Activated naive CD8-positive, alpha-beta T cell (primary cell): ENCODE results near the gene ROS1.
"Not testable (repeated sequence)": the region's sequence is repeated elsewhere in the genome, so short reads cannot be mapped to it uniquely, and the experiment has no call there.

ENCODE experiments used
- H3K27ac Mint-ChIP-seq: one replicate; pipeline ENCODE4 v1.8.0; 2021; ENCODE audit warnings: mixed read lengths
- H3K27me3 Mint-ChIP-seq: one replicate; pipeline ENCODE4 v1.8.0; 2021; ENCODE audit warnings: mixed read lengths
- H3K36me3 Mint-ChIP-seq: one replicate; pipeline ENCODE4 v1.8.0; 2021; ENCODE audit warnings: mixed read lengths
- H3K4me1 Mint-ChIP-seq: one replicate; pipeline ENCODE4 v1.8.0; 2021; ENCODE audit warnings: low read depth, mixed read lengths
- H3K4me3 Mint-ChIP-seq: one replicate; pipeline ENCODE4 v1.8.0; 2021; ENCODE audit warnings: mild to moderate bottlenecking, mixed read lengths
- H3K9me3 Mint-ChIP-seq: one replicate; pipeline ENCODE4 v1.8.0; 2021; ENCODE audit warnings: low read depth, mixed read lengths

ROS1 gene

GRCh38 chr6:117425431-117426153 is at the start of gene ROS1:
ROS1 (minus strand) TSS chr6:117425942; CDS start chr6:117425656, 286 bp downstream.
- H3K36me3 Mint-ChIP-seq, result no peaks in the 10 kb centered on the region
- H3K9me3 Mint-ChIP-seq, result no peaks in the 10 kb centered on the region
- H3K27me3 Mint-ChIP-seq, result peaks cover 20% of the 10 kb centered on the region
- no peaks in the 10 kb centered on the region for H3K4me1 Mint-ChIP-seq
- H3K27ac Mint-ChIP-seq, result no peak within 1 kb of the TSS
- no peak within 1 kb of the TSS for H3K4me3 Mint-ChIP-seq

GRCh38 chr6:117473401-117473800 is 47.7 kb upstream of the ROS1 start:
- Mint-ChIP-seq H3K36me3 (no peaks in the 10 kb centered on the region), H3K9me3 (no peaks in the 10 kb centered on the region), H3K4me1 (peaks cover 3% of the 10 kb centered on the region), H3K4me3 (no peak overlapping the region), H3K27ac (no peak overlapping the region), H3K27me3 (peaks cover 27% of the 10 kb centered on the region)

- H3K4me1 Mint-ChIP-seq, result peaks cover 3% of the 10 kb centered on the region
- H3K36me3 Mint-ChIP-seq, result no peaks in the 10 kb centered on the region
- H3K4me3 Mint-ChIP-seq, result no peak overlapping the region
- no peaks in the 10 kb centered on the region for H3K9me3 Mint-ChIP-seq
- peaks cover 28% of the 10 kb centered on the region for H3K27me3 Mint-ChIP-seq
- no peak overlapping the region for H3K27ac Mint-ChIP-seq
These were observed 46.9 kb upstream of the ROS1 start for GRCh38 chr6:117472667-117473066.

GRCh38 chr6:117469791-117470190 is 44.0 kb upstream of the ROS1 start:
- Mint-ChIP-seq H3K27me3 (peaks cover 21% of the 10 kb centered on the region), H3K9me3 (no peaks in the 10 kb centered on the region), H3K4me3 (no peak overlapping the region), H3K36me3 (no peaks in the 10 kb centered on the region), H3K27ac (no peak overlapping the region), H3K4me1 (peaks cover 3% of the 10 kb centered on the region)

GRCh38 chr6:117469356-117469755 is 43.6 kb upstream of the ROS1 start:
- Mint-ChIP-seq H3K4me1 (peaks cover 5% of the 10 kb centered on the region), H3K4me3 (no peak overlapping the region), H3K27ac (no peak overlapping the region), H3K9me3 (no peaks in the 10 kb centered on the region), H3K36me3 (no peaks in the 10 kb centered on the region), H3K27me3 (peaks cover 21% of the 10 kb centered on the region)

- not testable (repeated sequence) for H3K27ac Mint-ChIP-seq, H3K4me3 Mint-ChIP-seq, H3K36me3 Mint-ChIP-seq, H3K9me3 Mint-ChIP-seq
- H3K4me1 Mint-ChIP-seq, result peaks cover 12% of the 10 kb centered on the region
- H3K27me3 Mint-ChIP-seq, result peaks cover 16% of the 10 kb centered on the region
These were observed 42.8 kb upstream of the ROS1 start for GRCh38 chr6:117468527-117468926.

GRCh38 chr6:117467876-117468275 is 42.1 kb upstream of the ROS1 start:
- H3K27ac Mint-ChIP-seq, result no peak overlapping the region
- no peak overlapping the region for H3K4me3 Mint-ChIP-seq
- no peaks in the 10 kb centered on the region for H3K9me3 Mint-ChIP-seq
- H3K36me3 Mint-ChIP-seq, result no peaks in the 10 kb centered on the region
- peaks cover 14% of the 10 kb centered on the region for H3K4me1 Mint-ChIP-seq
- peaks cover 14% of the 10 kb centered on the region for H3K27me3 Mint-ChIP-seq

GRCh38 chr6:117465691-117466090 is 39.9 kb upstream of the ROS1 start:
- Mint-ChIP-seq H3K9me3 (no peaks in the 10 kb centered on the region), H3K27ac (no peak overlapping the region), H3K27me3 (peaks cover 9% of the 10 kb centered on the region), H3K36me3 (no peaks in the 10 kb centered on the region), H3K4me1 (peaks cover 14% of the 10 kb centered on the region), H3K4me3 (no peak overlapping the region)

GRCh38 chr6:117464700-117465099 is 39.0 kb upstream of the ROS1 start:
- no peaks in the 10 kb centered on the region for H3K36me3 Mint-ChIP-seq
- peaks cover 14% of the 10 kb centered on the region for H3K4me1 Mint-ChIP-seq
- no peaks in the 10 kb centered on the region for H3K9me3 Mint-ChIP-seq
- H3K27ac Mint-ChIP-seq, result no peak overlapping the region
- no peak overlapping the region for H3K4me3 Mint-ChIP-seq
- H3K27me3 Mint-ChIP-seq, result peaks cover 9% of the 10 kb centered on the region

GRCh38 chr6:117463762-117464665 is 38.3 kb upstream of the ROS1 start:
- peak overlapping the region; percentile 54 for H3K27ac Mint-ChIP-seq

GRCh38 chr6:117459204-117459944 is 33.6 kb upstream of the ROS1 start:
- Mint-ChIP-seq H3K27ac (no peak overlapping the region), H3K4me3 (no peak overlapping the region), H3K9me3 (no peaks in the 10 kb centered on the region), H3K36me3 (no peaks in the 10 kb centered on the region), H3K27me3 (peaks cover 7% of the 10 kb centered on the region), H3K4me1 (peaks cover 10% of the 10 kb centered on the region)

More at GRCh38 chr6:117463762-117464665, 38.3 kb upstream of the ROS1 start:
- Mint-ChIP-seq H3K36me3 (no peaks in the 10 kb centered on the region), H3K4me1 (peaks cover 11% of the 10 kb centered on the region), H3K4me3 (no peak overlapping the region), H3K27me3 (peaks cover 9% of the 10 kb centered on the region), H3K9me3 (no peaks in the 10 kb centered on the region)

GRCh38 chr6:117456998-117457397 is 31.3 kb upstream of the ROS1 start:
- no peak overlapping the region for H3K4me3 Mint-ChIP-seq
- H3K27me3 Mint-ChIP-seq, result peaks cover 8% of the 10 kb centered on the region
- H3K9me3 Mint-ChIP-seq, result no peaks in the 10 kb centered on the region

GRCh38 chr6:117456250-117456649 is 30.5 kb upstream of the ROS1 start:
- Mint-ChIP-seq H3K36me3 (no peaks in the 10 kb centered on the region), H3K9me3 (no peaks in the 10 kb centered on the region), H3K4me1 (no peaks in the 10 kb centered on the region), H3K27ac (no peak overlapping the region), H3K27me3 (peaks cover 8% of the 10 kb centered on the region), H3K4me3 (no peak overlapping the region)

More at GRCh38 chr6:117456998-117457397, 31.3 kb upstream of the ROS1 start:
- Mint-ChIP-seq H3K4me1 (no peaks in the 10 kb centered on the region), H3K36me3 (no peaks in the 10 kb centered on the region), H3K27ac (no peak overlapping the region)

GRCh38 chr6:117451671-117452070 is 25.9 kb upstream of the ROS1 start:
- Mint-ChIP-seq H3K9me3 (no peaks in the 10 kb centered on the region), H3K4me3 (no peak overlapping the region), H3K27me3 (peaks cover 22% of the 10 kb centered on the region), H3K36me3 (no peaks in the 10 kb centered on the region), H3K4me1 (no peaks in the 10 kb centered on the region), H3K27ac (no peak overlapping the region)
